ENCODE results near the gene LETMD1. TPM values are rescaled to one million over a fixed set of nuclear protein-coding genes. Genes with fewer than 3 reads are reported as not detected.
A peak's percentile ranks its signal among the peaks of the same experiment; 100 is the strongest.

The LETMD1 gene
- total and polyA plus RNA-seq, 2 of the 13 experiments (the other 11 are each of a cell fraction or from before 2014, with no cell fraction given) = 43.3 to 87.7 TPM

DNA sequence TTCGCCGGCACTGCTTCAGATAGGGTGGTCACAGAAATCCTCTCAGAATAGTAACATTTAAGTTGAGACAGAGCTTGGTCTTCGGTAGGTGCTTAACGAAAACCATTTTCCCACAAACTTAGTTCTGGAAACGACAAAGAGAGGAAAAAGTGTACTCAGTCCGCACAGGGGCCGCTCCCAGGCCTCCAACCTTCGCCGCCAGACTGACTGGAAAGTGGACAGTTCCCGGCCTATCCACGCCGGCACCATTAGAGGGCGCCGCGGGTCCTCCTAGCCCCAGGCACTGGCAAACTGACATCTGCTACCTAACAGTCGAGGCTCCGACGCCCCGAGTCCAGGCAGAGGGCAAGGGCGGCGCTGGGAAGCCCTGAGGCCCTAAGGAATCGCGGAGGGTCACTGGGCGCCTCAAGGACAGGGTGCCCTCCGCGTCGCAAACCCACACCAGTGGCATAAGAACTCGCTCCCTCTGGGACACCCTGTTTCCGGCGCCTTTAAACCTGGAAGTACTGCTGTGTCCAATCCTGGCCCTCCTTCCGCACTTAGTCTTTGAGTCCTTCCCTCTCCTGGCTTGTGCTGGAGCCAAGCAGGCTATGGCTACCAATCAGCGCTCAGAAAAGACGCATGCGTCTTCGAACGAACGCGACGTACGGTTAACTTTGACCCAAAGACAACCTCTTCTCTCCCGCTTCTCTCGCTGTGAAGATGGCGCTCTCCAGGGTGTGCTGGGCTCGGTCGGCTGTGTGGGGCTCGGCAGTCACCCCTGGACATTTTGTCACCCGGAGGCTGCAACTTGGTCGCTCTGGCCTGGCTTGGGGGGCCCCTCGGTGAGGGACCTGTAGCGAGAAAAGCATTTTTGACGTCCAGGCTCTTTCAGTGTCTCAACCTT lies at the start of gene LETMD1 (continued):
- TF ChIP-seq SOX6 (IDR thresholded peaks at IDR 0.05) = no peak
- TF ChIP-seq SOX6 (CRISPR knock-in tag; IDR thresholded peaks at IDR 0.05) = peak; percentile 67
- 0 out of 2 replicates have a peak, but pooled peaks have one; percentile 35 for TF ChIP-seq NCOA2 (CRISPR knock-in tag; IDR thresholded peaks at IDR 0.05)
- no peak for TF ChIP-seq EEA1 (CRISPR knock-in tag; IDR thresholded peaks at IDR 0.05; ENCODE audit: borderline replicate concordance)
- TF ChIP-seq, protein P1, sequence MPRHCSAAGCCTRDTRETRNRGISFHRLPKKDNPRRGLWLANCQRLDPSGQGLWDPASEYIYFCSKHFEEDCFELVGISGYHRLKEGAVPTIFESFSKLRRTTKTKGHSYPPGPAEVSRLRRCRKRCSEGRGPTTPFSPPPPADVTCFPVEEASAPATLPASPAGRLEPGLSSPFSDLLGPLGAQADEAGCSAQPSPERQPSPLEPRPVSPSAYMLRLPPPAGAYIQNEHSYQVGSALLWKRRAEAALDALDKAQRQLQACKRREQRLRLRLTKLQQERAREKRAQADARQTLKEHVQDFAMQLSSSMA (CRISPR knock-in tag; IDR thresholded peaks at IDR 0.05) = peak; percentile 81
- TF ChIP-seq U2AF1 (optimal IDR thresholded peaks at IDR 0.05; ENCODE audit: low read depth, low read length) = no peak
- peak; percentile 70; the same call in 1 of the 2 replicates for TF ChIP-seq ETV5 (CRISPR knock-in tag; IDR thresholded peaks at IDR 0.05; ENCODE audit: borderline replicate concordance)
- TF ChIP-seq, protein P2, sequence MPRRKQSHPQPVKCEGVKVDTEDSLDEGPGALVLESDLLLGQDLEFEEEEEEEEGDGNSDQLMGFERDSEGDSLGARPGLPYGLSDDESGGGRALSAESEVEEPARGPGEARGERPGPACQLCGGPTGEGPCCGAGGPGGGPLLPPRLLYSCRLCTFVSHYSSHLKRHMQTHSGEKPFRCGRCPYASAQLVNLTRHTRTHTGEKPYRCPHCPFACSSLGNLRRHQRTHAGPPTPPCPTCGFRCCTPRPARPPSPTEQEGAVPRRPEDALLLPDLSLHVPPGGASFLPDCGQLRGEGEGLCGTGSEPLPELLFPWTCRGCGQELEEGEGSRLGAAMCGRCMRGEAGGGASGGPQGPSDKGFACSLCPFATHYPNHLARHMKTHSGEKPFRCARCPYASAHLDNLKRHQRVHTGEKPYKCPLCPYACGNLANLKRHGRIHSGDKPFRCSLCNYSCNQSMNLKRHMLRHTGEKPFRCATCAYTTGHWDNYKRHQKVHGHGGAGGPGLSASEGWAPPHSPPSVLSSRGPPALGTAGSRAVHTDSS (CRISPR knock-in tag; conservative IDR thresholded peaks at IDR 0.05) = no peak
- TF ChIP-seq, protein P3, sequence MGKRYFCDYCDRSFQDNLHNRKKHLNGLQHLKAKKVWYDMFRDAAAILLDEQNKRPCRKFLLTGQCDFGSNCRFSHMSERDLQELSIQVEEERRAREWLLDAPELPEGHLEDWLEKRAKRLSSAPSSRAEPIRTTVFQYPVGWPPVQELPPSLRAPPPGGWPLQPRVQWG (CRISPR knock-in tag; IDR thresholded peaks at IDR 0.05; ENCODE audit: borderline replicate concordance, low read depth) = no peak
- TF ChIP-seq TCF12 (IDR thresholded peaks at IDR 0.05) = no peak
- peak; percentile 71; the same call in 1 of the 2 replicates for TF ChIP-seq TCF12 (CRISPR knock-in tag; IDR thresholded peaks at IDR 0.05)
- peak; percentile 94 for TF ChIP-seq PPARG (CRISPR knock-in tag; conservative IDR thresholded peaks at IDR 0.05)
- no peak for TF ChIP-seq ZNF724P (CRISPR knock-in tag; IDR thresholded peaks at IDR 0.05; ENCODE audit: borderline replicate concordance)
- TF ChIP-seq, protein P4, sequence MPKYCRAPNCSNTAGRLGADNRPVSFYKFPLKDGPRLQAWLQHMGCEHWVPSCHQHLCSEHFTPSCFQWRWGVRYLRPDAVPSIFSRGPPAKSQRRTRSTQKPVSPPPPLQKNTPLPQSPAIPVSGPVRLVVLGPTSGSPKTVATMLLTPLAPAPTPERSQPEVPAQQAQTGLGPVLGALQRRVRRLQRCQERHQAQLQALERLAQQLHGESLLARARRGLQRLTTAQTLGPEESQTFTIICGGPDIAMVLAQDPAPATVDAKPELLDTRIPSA (CRISPR knock-in tag; IDR thresholded peaks at IDR 0.05; ENCODE audit: borderline replicate concordance) = no peak
- no peak for TF ChIP-seq ZNF562 (CRISPR knock-in tag; IDR thresholded peaks at IDR 0.05; ENCODE audit: borderline replicate concordance)
- no peak for TF ChIP-seq EED (CRISPR knock-in tag; IDR thresholded peaks at IDR 0.05)
- TF ChIP-seq CENPT (CRISPR knock-in tag; IDR thresholded peaks at IDR 0.05; ENCODE audit: low read depth) = no peak
- TF ChIP-seq, protein P5, sequence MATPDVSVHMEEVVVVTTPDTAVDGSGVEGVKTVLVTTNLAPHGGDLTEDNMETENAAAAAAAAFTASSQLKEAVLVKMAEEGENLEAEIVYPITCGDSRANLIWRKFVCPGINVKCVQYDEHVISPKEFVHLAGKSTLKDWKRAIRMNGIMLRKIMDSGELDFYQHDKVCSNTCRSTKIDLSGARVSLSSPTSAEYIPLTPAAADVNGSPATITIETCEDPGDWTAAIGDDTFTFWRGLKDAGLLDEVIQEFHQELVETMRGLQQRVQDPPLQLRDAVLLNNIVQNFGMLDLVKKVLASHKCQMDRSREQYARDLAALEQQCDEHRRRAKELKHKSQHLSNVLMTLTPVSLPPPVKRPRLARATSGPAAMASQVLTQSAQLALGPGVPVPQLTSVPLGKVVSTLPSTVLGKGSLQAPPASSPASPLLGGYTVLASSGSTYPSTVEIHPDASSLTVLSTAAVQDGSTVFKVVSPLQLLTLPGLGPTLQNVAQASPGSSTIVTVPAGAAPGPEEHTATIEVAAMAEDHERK (CRISPR knock-in tag; IDR thresholded peaks at IDR 0.05; ENCODE audit: low read depth) = peak; percentile 42; the same call in 1 of the 2 replicates
- TF ChIP-seq ZZZ3 (CRISPR knock-in tag; IDR thresholded peaks at IDR 0.05; ENCODE audit: borderline replicate concordance) = no peak
- TF ChIP-seq, protein P6, sequence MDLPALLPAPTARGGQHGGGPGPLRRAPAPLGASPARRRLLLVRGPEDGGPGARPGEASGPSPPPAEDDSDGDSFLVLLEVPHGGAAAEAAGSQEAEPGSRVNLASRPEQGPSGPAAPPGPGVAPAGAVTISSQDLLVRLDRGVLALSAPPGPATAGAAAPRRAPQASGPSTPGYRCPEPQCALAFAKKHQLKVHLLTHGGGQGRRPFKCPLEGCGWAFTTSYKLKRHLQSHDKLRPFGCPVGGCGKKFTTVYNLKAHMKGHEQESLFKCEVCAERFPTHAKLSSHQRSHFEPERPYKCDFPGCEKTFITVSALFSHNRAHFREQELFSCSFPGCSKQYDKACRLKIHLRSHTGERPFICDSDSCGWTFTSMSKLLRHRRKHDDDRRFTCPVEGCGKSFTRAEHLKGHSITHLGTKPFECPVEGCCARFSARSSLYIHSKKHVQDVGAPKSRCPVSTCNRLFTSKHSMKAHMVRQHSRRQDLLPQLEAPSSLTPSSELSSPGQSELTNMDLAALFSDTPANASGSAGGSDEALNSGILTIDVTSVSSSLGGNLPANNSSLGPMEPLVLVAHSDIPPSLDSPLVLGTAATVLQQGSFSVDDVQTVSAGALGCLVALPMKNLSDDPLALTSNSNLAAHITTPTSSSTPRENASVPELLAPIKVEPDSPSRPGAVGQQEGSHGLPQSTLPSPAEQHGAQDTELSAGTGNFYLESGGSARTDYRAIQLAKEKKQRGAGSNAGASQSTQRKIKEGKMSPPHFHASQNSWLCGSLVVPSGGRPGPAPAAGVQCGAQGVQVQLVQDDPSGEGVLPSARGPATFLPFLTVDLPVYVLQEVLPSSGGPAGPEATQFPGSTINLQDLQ (CRISPR knock-in tag; IDR thresholded peaks at IDR 0.05) = no peak; the same call in 1 of the 2 replicates
